IPS-18c (cell line): ENCODE results near the gene RELCH.

Experiments
- H3K4me3 ChIP-seq: 2 replicates; pipeline ENCODE4 v1.7.0; 2013; ENCODE audit warnings: low read depth, mild to moderate bottlenecking, low read length, moderate library complexity; ENCODE audit not compliant: insufficient read depth
- H3K9me3 ChIP-seq: one replicate; pipeline ENCODE4 v1.6.1; 2013; ENCODE audit warnings: mild to moderate bottlenecking, low read length, moderate library complexity; ENCODE audit not compliant: control insufficient read depth, insufficient read depth

RELCH gene

GRCh38 chr18:62226047-62226446 is 39.0 kb downstream of the RELCH start:
- no peak overlapping the region for H3K4me3 ChIP-seq
- H3K9me3 ChIP-seq, result no peaks in the 10 kb centered on the region

- Histone ChIP-seq H3K4me3 (no peak overlapping the region), H3K9me3 (no peaks in the 10 kb centered on the region)
Measured at GRCh38 chr18:62236252-62236651, 49.2 kb downstream of the RELCH start.

GRCh38 chr18:62239475-62239874 is 52.4 kb downstream of the RELCH start:
- H3K9me3 ChIP-seq, result no peaks in the 10 kb centered on the region
- no peak overlapping the region for H3K4me3 ChIP-seq

DNA sequence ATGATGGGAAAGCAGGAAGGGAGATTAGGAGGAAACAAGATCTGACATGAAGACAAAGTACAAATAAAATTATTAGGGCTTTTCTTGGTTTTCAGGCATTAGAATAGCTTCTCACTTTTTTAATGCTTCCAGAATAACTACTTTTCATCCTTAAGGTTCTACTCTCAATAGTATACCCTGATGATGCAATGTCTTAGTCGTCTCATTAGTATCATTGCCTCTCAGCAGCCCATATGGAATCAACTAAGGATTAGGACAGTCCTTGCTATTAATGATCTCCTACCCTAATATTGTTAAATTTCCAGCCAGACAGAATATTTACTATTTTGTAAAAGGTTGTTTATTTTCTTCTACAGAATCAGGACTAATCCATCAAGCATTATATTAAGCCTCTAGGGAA is 55.9 kb downstream of the RELCH start:
- Histone ChIP-seq H3K4me3 (no peak overlapping the region), H3K9me3 (no peaks in the 10 kb centered on the region)

DNA sequence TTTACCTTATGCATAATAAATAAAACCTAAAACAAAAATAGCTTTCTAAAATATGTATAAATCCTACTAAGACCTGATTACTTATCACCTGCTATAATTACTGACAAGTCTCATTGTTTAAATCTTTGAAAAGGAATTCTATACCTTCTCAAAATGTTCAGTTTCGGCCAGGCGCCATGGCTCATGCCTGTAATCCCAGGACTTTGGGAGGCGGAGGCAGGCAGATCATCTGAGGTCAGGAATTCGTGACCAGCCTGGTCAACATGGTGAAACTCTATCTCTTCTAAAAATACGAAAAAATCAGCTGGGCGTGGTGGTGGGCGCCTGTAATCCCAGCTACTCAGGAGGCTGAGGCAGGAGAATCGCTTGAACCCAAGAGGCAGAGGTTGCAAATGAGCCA is 58.1 kb downstream of the RELCH start:
- Histone ChIP-seq H3K9me3 (no peaks in the 10 kb centered on the region), H3K4me3 (no peak overlapping the region)

DNA sequence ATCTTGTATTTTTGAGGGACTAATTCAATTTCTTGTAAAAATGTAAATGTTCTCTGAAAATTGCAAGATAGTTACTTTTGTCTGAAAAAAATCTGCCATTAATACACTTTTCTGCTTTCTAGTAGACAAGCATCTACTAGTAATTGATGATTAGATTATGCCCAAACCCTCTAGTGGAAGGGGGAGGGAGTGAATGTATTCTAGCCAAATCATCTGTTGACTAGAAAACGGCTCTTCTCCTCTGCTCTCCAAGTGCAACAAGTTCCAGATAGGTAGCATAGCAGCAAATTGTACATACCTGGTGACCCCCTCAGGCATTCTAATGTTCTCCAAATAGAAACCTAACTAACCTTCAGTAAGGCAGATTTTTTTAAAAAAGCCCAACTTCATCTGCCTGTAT is 58.6 kb downstream of the RELCH start:
- H3K9me3 ChIP-seq, result no peaks in the 10 kb centered on the region
- H3K4me3 ChIP-seq, result no peak overlapping the region

DNA sequence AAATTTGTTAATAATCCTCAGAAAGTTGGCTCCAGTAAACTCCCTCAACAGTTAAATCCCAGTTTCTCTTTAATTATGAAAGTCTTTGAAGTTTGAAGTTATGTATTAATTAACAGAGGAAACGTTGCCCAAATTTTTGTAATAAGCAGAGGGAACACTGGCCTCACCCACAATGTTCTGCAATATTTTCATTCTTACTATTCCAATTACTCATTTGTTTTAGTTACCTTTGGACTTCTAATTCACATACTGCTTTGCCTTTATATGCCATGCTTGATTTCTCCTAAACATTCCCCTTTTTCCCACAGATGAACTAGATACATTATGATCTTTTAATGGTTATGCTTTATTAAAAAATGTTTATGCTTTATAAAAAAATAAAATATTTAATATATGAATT is 61.3 kb downstream of the RELCH start:
- Histone ChIP-seq H3K4me3 (no peak overlapping the region), H3K9me3 (no peaks in the 10 kb centered on the region)

- no peak overlapping the region for H3K4me3 ChIP-seq
- H3K9me3 ChIP-seq, result no peaks in the 10 kb centered on the region
Measured at GRCh38 chr18:62249478-62250097, 62.5 kb downstream of the RELCH start.

DNA sequence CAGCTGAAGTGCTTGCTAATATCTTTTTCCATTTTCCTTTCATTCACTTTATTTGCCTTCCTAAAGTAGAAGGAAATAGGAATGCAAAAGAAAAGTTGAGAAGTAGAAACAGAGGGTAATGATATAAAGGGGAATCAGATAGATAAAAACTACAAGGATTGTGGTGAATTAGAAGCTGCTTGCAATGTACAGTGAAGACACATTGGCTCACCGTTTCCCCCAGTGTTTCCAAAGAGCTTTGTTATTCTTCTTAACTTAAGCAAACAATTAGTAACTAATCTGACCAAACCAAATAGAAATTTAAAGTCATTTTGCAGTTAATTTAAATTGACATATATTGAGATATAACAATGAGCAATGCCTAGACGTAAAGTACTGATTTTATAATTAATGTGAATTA is 63.4 kb downstream of the RELCH start:
- no peaks in the 10 kb centered on the region for H3K9me3 ChIP-seq
- no peak overlapping the region for H3K4me3 ChIP-seq

GRCh38 chr18:62258093-62258492 is 71.0 kb downstream of the RELCH start:
- Histone ChIP-seq H3K4me3 (no peak overlapping the region), H3K9me3 (no peaks in the 10 kb centered on the region)

DNA sequence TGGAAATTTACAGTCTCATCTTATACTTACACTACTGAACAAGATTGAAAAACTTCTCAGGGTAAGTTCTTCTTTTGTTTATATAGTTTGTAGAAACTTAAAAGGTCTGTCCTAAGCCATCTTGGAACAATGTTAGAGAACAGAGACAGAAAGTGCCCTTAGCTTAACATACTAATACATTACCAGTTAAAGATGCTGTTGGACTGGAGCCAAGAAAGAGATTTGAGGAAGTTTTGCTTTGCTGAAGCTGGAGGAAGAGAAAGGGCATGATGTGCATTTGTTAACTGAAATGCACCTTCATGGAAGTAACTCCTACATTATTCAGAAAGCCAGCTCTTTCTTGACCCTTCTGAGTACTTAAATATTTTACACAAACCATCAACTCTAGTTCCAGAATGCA is 71.6 kb downstream of the RELCH start:
- H3K9me3 ChIP-seq, result no peaks in the 10 kb centered on the region
- no peak overlapping the region for H3K4me3 ChIP-seq

GRCh38 chr18:62262061-62262460 is 75.0 kb downstream of the RELCH start:
- no peaks in the 10 kb centered on the region for H3K9me3 ChIP-seq
- no peak overlapping the region for H3K4me3 ChIP-seq

DNA sequence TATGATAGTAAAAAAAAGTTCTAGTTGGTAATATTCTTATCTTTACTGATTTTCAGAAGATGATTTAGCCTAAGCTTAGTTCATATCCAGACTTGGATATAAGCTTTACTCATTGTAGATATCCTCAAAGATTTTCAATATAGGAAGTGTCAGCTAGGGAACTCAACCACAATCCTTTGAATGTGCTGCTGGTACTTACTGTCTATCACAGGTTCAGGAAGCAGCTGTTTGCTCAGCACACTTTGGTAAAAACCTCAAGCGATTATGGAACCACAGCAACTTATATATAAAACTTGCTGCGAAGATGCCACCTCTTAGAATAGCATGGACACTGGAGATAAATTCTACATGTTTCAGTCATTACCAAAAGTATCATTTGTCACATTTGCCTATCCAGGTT is 77.9 kb downstream of the RELCH start:
- H3K9me3 ChIP-seq, result no peaks in the 10 kb centered on the region
- no peak overlapping the region for H3K4me3 ChIP-seq

DNA sequence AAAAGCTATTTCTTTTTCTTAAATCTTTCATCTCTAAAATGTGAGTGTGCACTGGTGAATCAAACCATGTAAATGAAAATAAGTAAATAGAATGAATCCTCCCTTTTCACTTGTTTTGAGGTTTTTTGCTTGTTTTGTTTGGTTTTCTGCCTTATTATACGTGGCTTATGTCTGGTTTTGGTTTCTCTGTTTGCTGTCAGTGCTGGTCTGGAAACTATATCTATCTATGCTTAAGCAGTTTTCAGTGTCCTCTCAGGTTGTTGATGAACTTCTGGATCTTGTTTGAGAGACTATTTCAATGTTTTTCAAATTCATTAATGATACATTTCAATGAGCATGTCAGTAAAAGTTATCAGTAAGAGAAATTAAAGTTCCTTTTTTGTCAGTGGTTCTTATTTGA is 90.0 kb downstream of the RELCH start:
- H3K4me3 ChIP-seq, result no peak overlapping the region

GRCh38 chr18:62279561-62279960 is 92.5 kb downstream of the RELCH start:
- no peaks in the 10 kb centered on the region for H3K9me3 ChIP-seq
- no peak overlapping the region for H3K4me3 ChIP-seq

More for the DNA sequence above, 90.0 kb downstream of the RELCH start:
- no peaks in the 10 kb centered on the region for H3K9me3 ChIP-seq

DNA sequence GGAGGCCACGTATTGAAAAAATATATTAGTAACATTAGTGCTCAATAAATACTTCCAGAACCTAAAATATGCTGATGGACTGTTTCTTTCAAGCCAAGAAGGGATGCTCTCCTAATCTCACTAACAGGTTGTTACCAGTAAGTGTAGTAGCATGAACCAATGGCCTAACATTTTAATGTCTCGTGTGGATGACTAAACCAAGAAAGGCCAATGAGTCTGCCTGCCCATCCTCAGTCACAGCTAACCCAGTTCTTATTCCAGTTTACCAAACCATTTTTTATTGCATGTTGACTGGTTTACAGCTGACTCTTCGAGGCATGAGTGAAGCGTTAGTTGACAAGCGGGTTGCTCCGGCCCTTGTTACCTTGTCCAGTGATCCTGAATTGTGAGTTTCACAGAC is 93.0 kb downstream of the RELCH start:
- Histone ChIP-seq H3K9me3 (no peaks in the 10 kb centered on the region), H3K4me3 (no peak overlapping the region)

- Histone ChIP-seq H3K9me3 (no peaks in the 10 kb centered on the region), H3K4me3 (no peak overlapping the region)
Measured at GRCh38 chr18:62280786-62281185, 93.7 kb downstream of the RELCH start.

DNA sequence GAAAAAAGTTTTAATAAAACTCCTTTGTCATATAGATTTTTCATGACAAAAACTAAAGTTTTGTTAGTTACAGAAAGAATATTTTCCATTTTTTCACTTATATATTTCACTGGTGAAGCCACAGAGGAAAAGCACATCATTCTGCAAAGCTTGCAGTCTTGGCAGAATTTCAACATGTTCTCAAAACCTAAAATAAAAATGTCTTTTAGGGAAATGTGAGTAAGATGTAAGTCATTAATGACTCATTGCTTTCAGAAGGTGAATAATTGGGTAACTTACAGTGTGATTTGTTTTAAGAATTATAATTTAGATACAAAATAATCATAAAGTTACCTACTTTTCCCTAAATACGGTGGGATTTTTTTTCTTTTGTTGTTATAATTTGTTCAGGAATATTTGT is 94.6 kb downstream of the RELCH start:
- Histone ChIP-seq H3K4me3 (no peak overlapping the region), H3K9me3 (no peaks in the 10 kb centered on the region)

- H3K9me3 ChIP-seq, result no peaks in the 10 kb centered on the region
- H3K4me3 ChIP-seq, result no peak overlapping the region
Measured at GRCh38 chr18:62282188-62282629, 95.2 kb downstream of the RELCH start.
